ENCODE results near the gene PSAPL1. TPM values are rescaled to one million over a fixed set of nuclear protein-coding genes. Genes with fewer than 3 reads are reported as not detected.

PSAPL1 gene
- total RNA-seq, 4 donors from 2014 or later = not detected

- 24% methylated on average over 3 of the region's 3 CpGs for WGBS
- Histone ChIP-seq H3K9me3 (peaks cover 0 to 20% (median 13%) of the 10 kb centered on the region in 4 donors), H3K27me3 (no peaks in the 10 kb centered on the region), H3K4me3 (no peak overlapping the region), H3K27ac (replicated peaks in 1 of 4) (peak overlapping the region; percentile 27 to 69 (median 64)), H3K4me1 (peaks cover 12 to 47% (median 25%) of the 10 kb centered on the region in 4 donors), H3K36me3 (no peaks in the 10 kb centered on the region)
- TF ChIP-seq POLR2AphosphoS5 (IDR thresholded peaks at IDR 0.05) (peak; percentile 73 to 76), POLR2A (IDR thresholded peaks at IDR 0.05; ENCODE audit: low read depth) (no peak), EP300 (IDR thresholded peaks at IDR 0.05) (no peak), CTCF (IDR thresholded peaks at IDR 0.05) (no peak)
- DNase-seq (ENCODE audit: extremely low spot score) = no peak
- intact Hi-C loops (cut with DNase I) = no loop called here
These were observed 31.7 kb downstream of the PSAPL1 start for GRCh38 chr4:7403001-7403400.

- 57% methylated on average over 4 of the region's 4 CpGs for WGBS
- peaks cover 12 to 51% (median 30%) of the 10 kb centered on the region in 4 donors for H3K4me1 ChIP-seq
- no peaks in the 10 kb centered on the region for H3K36me3 ChIP-seq
- peaks cover 0 to 16% (median 9%) of the 10 kb centered on the region in 4 donors for H3K9me3 ChIP-seq
- no peak for TF ChIP-seq POLR2AphosphoS5 (IDR thresholded peaks at IDR 0.05)
- no peak for TF ChIP-seq EP300 (IDR thresholded peaks at IDR 0.05)
- TF ChIP-seq CTCF (IDR thresholded peaks at IDR 0.05) = no peak
- no peak for TF ChIP-seq POLR2A (IDR thresholded peaks at IDR 0.05; ENCODE audit: low read depth)
- intact Hi-C loops (cut with DNase I) = no loop called here
- no peak overlapping the region for H3K4me3 ChIP-seq
- H3K27me3 ChIP-seq = no peaks in the 10 kb centered on the region
- DNase-seq (ENCODE audit: extremely low spot score) = no peak
- H3K27ac ChIP-seq (replicated peaks in 1 of 4) = peak overlapping the region in 3 of 4 donors; percentile 63 to 69 (median 64)
These were observed 32.2 kb downstream of the PSAPL1 start for GRCh38 chr4:7402526-7402925.

- no peaks in the 10 kb centered on the region for H3K27me3 ChIP-seq
- no peak for DNase-seq (ENCODE audit: extremely low spot score)
- intact Hi-C loops (cut with DNase I) = no loop called here
- peaks cover 0 to 8% (median 2%) of the 10 kb centered on the region in 4 donors for H3K9me3 ChIP-seq
- H3K36me3 ChIP-seq = no peaks in the 10 kb centered on the region
- 82% methylated on average over 2 of the region's 2 CpGs for WGBS
- no peak for TF ChIP-seq EP300 (IDR thresholded peaks at IDR 0.05)
- no peak for TF ChIP-seq CTCF (IDR thresholded peaks at IDR 0.05)
- TF ChIP-seq POLR2A (IDR thresholded peaks at IDR 0.05; ENCODE audit: low read depth) = no peak
- TF ChIP-seq POLR2AphosphoS5 (IDR thresholded peaks at IDR 0.05) = no peak
- H3K27ac ChIP-seq (replicated peaks in 1 of 4) = no peak overlapping the region
- H3K4me1 ChIP-seq = peaks cover 12 to 62% (median 32%) of the 10 kb centered on the region in 4 donors
- H3K4me3 ChIP-seq = no peak overlapping the region
These were observed 33.9 kb downstream of the PSAPL1 start for GRCh38 chr4:7400671-7401298.

GRCh38 chr4:7399440-7400234, 35.1 kb downstream of the PSAPL1 start:
- Histone ChIP-seq H3K27me3 (no peaks in the 10 kb centered on the region), H3K4me3 (no peak overlapping the region), H3K27ac (replicated peaks in 1 of 4) (no peak overlapping the region), H3K9me3 (peaks cover 0 to 1% (median under 1%) of the 10 kb centered on the region in 4 donors), H3K36me3 (no peaks in the 10 kb centered on the region), H3K4me1 (peaks cover 12 to 62% (median 32%) of the 10 kb centered on the region in 4 donors)
- no peak for TF ChIP-seq CTCF (IDR thresholded peaks at IDR 0.05)
- no peak for TF ChIP-seq EP300 (IDR thresholded peaks at IDR 0.05)
- no peak for TF ChIP-seq POLR2AphosphoS5 (IDR thresholded peaks at IDR 0.05)
- no peak for TF ChIP-seq POLR2A (IDR thresholded peaks at IDR 0.05; ENCODE audit: low read depth)
- DNase-seq (ENCODE audit: extremely low spot score) = no peak
- WGBS = 78% methylated on average over 16 of the region's 16 CpGs
- intact Hi-C loops (cut with DNase I) = no loop called here
